Gastroesophageal sphincter (tissue), 3 donors: ENCODE measurements around the gene CHST10.

ENCODE experiments used
- EP300 ChIP-seq: sonication (generic); formaldehyde crosslinking; IDR thresholded peaks from one replicate; pipeline ENCODE4 v1.6.1; 2017; ENCODE audit warnings: antibody characterized with exemption, mild to moderate bottlenecking
- TF ChIP-seq, protein P1 (sequence below), 4 experiments: fragments of 200-600 bp in 2 of 4; fragments of 450-650 bp in 2 of 4; sonication (generic) in 1 of 4; IDR thresholded peaks; one replicate each; pipeline ENCODE4 v1.5.1; 2017 to 2019; ENCODE audit warnings: antibody characterized with exemption in 4 of 4, mild to moderate bottlenecking in 2 of 4, moderate library complexity in 2 of 4

DNA sequence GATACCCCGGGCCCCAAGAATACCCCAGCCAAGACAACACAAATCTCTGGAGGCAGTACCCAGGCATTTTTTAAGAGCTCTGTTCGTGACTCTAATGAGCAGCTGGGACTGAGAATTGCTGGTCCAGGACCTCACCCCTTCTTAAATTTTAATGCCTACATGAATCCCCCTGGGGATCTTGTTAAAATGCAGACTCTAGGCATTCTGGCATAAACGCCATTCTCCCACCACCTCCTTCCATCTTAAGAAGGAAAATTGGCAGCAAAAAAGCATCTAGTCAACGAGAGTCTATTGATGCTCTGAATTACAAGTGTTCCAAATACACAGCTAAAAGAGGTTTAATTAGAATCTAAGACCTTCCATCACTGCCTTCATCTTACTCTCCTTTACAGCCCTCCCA, 5.0 kb downstream of the CHST10 start:
- TF ChIP-seq, protein P1, sequence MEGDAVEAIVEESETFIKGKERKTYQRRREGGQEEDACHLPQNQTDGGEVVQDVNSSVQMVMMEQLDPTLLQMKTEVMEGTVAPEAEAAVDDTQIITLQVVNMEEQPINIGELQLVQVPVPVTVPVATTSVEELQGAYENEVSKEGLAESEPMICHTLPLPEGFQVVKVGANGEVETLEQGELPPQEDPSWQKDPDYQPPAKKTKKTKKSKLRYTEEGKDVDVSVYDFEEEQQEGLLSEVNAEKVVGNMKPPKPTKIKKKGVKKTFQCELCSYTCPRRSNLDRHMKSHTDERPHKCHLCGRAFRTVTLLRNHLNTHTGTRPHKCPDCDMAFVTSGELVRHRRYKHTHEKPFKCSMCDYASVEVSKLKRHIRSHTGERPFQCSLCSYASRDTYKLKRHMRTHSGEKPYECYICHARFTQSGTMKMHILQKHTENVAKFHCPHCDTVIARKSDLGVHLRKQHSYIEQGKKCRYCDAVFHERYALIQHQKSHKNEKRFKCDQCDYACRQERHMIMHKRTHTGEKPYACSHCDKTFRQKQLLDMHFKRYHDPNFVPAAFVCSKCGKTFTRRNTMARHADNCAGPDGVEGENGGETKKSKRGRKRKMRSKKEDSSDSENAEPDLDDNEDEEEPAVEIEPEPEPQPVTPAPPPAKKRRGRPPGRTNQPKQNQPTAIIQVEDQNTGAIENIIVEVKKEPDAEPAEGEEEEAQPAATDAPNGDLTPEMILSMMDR (IDR thresholded peaks at IDR 0.05), result no peak
- TF ChIP-seq EP300, result no peak
